HG03135 (cell line): Measurements from ENCODE around the gene PKD2.
A peak's percentile ranks its signal among the peaks of the same experiment; 100 is the strongest.

Source experiments
- ATAC-seq: cut with Tn5 transposase; IDR thresholded peaks from one replicate; pipeline ENCODE4 v1.9.1; 2021; ENCODE audit warnings: mild to moderate bottlenecking, moderate library complexity; ENCODE audit not compliant: unreplicated experiment

Gene PKD2

DNA sequence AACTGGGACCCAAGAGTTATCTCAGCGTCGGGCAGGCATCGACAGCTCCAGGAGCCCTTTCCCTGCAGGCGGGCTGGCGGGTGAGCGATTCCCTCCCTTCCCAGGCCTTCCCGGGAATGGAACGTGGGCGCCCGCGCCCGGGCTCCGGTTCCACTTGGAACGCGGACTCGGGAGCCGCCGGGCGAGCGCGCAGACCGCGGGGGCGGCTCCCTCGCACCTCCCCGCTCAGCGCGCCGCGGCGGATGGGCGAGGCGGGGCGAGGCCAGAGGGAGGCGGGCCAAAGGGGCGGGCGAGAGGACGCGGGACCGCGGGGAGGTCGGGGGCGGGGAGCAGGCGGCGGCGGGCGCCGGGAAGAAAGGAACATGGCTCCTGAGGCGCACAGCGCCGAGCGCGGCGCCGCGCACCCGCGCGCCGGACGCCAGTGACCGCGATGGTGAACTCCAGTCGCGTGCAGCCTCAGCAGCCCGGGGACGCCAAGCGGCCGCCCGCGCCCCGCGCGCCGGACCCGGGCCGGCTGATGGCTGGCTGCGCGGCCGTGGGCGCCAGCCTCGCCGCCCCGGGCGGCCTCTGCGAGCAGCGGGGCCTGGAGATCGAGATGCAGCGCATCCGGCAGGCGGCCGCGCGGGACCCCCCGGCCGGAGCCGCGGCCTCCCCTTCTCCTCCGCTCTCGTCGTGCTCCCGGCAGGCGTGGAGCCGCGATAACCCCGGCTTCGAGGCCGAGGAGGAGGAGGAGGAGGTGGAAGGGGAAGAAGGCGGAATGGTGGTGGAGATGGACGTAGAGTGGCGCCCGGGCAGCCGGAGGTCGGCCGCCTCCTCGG is at the start of gene PKD2:
PKD2 (plus strand) TSS at position 332 of the 818 bp plus-strand sequence; CDS start at position 431, 99 bp downstream.
- ATAC-seq, result peak; percentile 87

DNA sequence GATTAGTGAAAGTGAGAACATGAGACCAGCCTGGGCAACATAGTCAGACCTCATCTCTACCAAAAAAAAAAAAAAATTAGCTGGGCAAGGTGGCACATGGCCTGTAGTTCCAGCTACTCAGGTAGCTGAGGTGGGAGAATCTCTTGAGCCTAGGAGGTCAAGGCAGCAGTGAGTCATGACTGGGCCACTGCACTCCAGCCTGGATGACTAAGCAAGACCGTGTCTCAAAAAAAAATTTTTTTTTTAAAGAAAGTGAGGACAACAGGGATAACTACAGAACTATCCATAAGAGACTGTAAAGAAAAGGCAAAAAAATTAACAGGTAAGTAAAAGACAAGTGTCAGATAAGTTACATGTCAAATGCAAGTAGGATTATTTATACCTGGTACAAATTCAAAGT is 45.4 kb upstream of the PKD2 start:
- ATAC-seq, result no peak

DNA sequence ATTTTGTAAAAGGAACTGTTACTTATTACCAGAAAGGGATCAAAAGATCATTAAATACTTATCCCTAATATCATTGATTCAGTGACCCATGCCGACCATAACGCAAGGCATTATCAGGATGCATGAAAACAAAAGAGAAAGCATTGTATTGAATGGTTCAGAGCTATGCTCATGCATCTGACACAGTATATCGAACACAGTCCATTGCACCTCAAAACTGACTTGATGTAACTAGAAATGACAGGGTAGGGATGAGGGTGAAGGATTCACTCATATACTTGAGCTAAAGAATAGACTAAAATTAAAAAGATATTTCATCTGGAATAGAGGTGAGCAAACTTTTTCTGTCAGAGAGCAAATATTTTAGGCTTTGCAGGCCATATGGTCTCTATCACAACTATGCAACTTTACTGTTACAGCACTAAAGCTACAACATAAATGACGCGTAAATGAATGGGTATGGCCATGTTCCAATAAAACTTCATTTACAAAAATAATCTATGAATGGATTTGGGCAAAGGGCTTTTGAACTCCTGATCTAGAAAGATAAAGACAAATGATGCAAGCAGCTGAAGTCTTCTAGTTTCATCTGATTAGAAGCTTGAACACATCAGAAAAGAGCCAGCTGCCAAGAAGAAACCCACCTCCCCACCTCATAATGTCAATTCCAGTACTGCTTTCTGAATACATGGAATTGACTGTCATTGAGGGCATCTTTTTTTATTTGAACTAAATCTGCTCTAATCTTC is 44.9 kb upstream of the PKD2 start:
- ATAC-seq, result no peak

DNA sequence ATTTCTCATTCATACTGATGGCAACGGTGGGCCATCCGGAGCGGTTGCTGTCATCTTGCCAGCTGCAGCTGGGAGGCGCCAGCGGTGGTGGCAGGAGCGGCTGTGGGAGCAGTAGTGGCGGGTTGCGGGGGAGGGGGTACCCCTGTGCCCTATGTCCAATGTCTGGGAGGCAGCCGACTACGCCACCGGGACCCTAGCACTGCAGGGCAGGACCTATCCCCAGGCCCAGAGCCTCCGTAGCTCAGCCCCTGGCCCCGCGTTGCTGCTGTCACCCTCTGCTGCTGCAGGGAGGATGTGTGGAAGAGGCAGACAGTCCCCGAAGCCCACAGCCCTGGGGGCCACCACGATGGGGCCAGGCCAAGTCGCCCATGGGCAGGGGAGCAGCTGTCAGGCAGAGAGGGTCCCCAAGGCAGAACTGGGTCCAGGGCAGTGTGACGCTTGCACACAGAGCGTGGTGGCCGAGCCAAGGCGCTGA is 41.9 kb upstream of the PKD2 start:
- no peak for ATAC-seq

DNA sequence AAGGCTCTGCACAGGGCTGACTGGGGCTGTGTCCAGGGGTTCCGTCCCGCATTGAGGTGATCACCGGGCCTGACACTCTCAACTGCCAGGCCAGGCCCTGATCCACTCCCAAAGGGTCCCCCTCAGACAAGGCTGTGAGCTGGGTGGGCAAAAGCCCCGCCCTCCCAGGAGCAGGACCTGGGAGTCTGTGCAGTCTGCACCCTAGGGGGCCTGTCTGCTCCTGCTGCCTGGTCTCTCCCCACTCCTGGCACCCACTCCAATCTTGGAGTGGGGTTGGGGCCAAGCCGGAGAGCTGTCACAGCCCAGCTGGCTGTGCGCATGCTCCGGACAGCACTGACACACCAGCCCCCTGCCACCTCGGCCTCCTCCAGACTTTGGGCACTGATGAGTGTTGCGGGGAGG is 41.3 kb upstream of the PKD2 start:
- ATAC-seq, result no peak

DNA sequence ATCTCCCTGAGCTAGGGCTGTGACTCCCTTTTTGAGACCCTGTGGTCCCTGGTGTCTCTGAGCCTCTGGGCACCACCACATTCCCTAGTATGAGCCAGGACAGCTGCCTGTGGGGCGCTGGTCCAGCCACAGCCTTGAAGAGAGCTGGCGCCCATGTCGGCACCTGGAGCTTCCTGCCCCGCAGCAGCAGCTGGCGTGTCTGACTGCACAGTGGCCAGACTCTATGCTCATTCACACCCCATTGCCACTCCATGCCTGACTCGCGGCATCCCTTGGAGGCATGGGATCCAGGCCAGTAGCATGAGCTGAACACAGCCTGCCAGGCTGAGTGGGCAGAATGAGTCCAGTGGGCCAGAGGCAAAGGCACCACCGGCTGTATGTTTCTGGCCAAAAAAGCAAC is 40.2 kb upstream of the PKD2 start:
- no peak for ATAC-seq

DNA sequence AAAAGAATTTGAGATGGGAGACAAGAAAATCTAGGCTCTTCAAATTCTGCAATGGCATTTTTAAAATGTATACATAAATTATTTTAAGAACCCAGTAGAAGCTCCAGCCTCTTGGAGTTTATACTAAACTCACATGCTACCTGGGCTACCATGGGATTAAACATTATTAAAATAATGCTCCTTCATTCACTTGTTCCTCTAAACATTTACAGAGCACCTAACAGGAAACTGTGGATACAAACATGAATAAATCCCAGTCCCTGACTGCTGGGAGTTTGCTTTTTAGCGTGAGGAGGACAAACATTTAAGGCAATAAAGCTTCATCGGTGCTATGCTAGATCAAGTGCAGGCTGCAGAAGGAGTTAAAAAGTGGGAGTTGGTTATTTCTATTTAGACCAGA is 37.3 kb upstream of the PKD2 start:
- ATAC-seq, result no peak

DNA sequence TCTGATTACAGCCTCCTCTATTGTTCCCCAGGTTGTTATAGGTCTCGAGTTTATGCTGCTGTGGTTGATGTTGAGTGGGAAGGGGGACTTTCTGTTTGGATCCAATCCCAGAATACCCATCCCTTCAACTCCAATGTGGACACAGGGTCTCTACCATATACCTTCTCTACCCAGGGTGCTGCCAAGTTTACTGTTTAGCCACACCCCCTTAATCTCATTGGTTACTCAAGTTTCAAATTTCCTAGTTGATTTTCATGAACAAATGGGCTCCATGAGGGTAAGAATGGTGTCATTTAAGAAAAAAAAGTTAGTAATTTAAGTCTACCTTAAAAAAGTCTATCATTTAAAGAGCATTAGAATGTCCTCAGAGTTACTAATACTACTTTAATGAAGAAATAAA is 35.6 kb upstream of the PKD2 start:
- no peak for ATAC-seq

DNA sequence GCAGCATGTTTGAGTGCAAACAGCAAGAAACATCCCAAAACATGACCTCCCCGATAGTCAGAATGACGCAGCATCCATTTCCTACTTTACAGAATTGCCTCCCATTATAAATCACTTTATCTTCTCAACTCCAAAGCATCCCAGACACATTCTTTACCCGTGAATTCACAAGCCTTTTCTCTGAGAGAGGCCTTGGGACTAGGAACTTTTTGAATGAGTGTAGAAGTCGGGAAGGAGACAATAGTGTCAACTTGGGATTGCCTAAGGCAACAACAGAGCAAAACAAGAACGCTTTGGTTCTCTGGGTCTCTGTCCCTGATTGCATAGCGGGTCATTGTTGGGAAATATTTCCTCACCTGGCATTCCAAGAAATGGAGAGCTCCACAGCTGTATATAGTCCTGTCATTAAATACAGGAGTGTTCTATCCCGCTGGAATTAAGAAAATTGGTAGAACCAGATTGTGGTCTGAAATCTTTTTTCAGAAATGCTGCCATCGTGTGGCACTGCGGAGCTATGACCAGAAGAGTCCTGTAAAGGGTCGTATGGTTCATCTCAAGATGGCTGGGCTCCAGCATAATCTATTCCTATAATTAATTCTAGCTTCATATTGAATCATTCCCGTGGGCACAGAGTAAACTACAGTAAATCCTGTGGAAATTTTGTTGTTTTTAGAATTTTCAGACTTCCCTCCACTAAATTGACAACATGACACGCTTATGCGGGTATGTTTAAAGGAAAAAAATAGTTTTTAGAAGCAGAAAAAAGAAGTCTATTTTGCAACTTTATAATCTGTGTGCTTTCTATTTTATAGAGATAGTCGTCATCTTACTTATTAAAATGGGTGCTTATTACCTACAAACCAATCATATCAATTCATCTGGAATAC is 33.9 kb upstream of the PKD2 start:
- ATAC-seq, result peak; percentile 71

DNA sequence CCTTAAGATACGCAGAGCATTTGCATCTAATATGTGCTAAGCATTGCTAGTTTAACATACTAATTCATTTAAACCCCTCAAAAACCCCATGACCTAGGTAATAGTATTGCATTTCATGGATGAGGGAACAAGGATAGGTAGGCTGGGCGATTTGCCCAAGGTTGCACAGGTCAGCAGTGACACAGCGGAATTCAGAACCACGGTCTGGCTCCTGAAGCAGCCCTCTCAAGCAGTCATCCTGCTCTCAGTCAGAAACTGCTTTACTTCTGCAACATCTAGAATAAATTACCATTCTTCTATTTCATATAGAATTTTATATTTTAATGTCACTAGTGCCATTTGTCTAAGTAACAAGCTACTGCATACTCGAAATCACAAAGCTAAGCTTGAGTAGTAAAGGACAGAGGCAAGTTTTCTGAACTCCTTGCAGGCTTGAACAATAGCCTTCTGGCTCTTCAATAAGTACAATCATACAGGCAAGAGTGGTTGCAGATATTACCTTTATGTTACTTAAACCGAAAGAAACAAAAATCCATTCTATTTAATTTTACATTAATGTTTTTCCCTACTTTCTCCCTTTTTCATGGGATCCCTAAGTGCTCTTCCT is 32.5 kb upstream of the PKD2 start:
- peak; percentile 33 for ATAC-seq

DNA sequence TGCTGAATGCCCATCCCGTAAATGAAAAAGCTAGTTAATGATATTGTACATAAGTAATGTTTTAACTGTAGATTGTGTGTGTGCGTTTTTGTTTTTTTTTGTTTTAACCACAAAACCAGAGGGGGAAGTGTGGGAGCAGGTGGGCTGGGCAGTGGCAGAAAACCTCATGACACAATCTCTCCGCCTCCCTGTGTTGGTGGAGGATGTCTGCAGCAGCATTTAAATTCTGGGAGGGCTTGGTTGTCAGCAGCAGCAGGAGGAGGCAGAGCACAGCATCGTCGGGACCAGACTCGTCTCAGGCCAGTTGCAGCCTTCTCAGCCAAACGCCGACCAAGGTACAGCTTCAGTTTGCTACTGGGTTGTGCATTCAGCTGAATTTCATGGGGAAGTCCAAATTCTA is 32.0 kb upstream of the PKD2 start, which contains the start of gene SPP1:
SPP1 (plus strand) TSS at position 249 of the 400 bp plus-strand sequence. CDS start 1,182 bp downstream, outside the sequence.
- ATAC-seq, result peak; percentile 87

DNA sequence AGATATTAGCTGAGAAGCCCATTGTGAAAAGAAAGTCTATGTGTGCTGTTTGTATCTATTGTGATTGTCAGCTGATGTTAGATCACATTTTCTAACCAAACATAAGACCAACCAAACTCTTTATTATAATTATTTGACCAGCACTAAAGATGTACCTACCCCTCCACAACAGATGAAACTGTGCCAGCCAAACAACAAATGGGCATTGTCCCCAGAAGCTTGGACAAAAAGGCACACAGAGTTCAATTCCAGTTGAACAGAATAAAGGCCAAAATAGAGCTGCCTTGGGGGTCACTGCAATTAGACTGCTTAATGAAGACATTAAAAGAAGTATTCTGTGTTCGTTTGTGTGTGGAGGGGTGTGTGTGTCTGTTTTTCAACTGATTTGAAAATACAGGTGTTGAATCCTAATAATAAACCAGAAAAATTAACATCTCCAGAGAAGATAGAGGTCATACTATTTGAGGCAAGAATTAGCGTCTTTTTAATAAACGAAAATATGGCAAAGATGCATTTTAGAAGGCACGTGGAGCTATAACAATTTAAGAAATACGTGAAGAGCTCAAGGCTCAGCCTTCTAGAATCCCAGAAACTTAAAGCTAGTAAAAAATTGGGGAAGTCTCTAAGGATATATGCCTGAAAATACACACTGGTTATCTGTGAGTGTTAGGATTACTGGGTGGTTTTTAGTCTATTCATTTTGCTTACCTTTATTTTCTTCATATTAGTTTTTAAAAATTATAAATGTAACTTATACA is 29.7 kb upstream of the PKD2 start:
- no peak for ATAC-seq

DNA sequence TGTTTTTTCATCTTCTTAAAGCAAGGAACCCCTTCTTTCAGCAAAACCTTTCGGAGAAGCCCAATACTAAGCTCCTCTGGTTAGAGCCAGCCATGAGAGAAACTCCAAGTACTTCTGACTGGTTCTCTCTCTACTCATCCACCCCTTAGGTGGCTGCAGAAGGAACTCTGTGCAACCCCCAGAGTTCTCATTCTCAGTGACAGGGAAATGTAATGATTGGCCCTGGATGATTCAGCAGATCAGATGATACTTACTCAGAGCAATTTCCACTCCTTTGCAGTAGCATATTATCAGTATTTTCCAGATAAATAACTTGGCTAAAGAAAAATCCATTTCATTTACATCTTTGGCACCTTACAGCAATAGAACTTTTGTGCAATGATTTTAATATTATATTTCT is 28.8 kb upstream of the PKD2 start:
- ATAC-seq, result no peak

DNA sequence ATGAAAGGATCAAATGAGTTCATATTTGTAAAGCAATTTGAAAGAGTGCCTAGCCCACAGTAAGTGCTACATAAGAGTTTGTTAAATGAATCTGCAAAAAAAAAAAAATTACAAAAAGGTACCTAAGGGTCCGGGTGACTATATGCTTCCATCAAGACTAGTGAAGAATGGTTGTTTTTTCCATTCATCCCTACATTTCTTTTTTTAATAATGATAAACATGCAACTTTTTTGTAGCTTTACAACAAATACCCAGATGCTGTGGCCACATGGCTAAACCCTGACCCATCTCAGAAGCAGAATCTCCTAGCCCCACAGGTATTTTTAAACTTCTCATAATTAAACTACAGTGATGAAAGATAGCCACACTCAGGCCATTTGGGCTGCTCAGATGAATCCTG is 27.6 kb upstream of the PKD2 start:
- no peak for ATAC-seq

DNA sequence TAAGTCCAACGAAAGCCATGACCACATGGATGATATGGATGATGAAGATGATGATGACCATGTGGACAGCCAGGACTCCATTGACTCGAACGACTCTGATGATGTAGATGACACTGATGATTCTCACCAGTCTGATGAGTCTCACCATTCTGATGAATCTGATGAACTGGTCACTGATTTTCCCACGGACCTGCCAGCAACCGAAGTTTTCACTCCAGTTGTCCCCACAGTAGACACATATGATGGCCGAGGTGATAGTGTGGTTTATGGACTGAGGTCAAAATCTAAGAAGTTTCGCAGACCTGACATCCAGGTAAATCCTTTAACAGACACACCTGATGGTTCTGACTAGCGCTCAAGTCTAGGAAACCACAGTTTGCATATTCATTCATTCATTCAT is 25.9 kb upstream of the PKD2 start:
- ATAC-seq, result no peak

DNA sequence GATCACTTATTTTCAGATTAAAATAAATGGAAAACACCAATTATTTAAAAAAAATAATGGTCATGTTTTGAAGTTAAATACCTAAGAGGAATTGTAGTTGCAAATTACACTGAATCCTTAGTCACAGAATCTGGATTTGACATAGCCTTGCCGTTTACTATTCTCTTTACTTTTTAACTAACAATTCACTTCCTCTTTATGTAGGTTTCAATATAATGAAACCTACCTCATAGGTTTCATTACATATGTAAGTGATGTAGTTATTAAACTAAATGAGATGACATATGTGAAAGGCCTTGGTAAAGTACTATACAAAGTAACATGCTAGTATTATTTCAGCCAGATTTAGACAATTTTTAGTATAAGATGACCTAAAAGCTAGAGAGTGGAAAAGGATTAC is 25.4 kb upstream of the PKD2 start:
- no peak for ATAC-seq

DNA sequence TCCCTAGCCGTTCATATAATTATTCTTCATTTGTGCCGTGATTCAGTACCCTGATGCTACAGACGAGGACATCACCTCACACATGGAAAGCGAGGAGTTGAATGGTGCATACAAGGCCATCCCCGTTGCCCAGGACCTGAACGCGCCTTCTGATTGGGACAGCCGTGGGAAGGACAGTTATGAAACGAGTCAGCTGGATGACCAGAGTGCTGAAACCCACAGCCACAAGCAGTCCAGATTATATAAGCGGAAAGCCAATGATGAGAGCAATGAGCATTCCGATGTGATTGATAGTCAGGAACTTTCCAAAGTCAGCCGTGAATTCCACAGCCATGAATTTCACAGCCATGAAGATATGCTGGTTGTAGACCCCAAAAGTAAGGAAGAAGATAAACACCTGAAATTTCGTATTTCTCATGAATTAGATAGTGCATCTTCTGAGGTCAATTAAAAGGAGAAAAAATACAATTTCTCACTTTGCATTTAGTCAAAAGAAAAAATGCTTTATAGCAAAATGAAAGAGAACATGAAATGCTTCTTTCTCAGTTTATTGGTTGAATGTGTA is 24.9 kb upstream of the PKD2 start:
- no peak for ATAC-seq

DNA sequence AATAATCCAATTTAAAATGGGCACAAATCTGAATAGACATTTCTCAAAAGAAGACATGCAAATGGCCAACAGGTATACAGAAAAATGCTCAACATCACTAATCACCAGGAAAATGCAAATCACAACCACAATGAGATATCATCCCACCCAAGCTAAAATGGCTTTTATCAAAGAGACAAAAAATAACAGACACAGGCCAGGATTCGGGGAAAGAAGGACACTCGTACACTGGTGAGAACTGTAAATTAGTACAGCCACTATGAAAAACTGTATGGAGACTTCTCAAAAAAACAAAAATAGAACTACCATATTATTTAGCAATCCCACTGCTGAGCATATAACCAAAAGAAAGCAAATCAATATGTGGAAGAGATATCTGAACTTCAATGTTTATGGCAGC is 23.4 kb upstream of the PKD2 start:
- ATAC-seq, result no peak

DNA sequence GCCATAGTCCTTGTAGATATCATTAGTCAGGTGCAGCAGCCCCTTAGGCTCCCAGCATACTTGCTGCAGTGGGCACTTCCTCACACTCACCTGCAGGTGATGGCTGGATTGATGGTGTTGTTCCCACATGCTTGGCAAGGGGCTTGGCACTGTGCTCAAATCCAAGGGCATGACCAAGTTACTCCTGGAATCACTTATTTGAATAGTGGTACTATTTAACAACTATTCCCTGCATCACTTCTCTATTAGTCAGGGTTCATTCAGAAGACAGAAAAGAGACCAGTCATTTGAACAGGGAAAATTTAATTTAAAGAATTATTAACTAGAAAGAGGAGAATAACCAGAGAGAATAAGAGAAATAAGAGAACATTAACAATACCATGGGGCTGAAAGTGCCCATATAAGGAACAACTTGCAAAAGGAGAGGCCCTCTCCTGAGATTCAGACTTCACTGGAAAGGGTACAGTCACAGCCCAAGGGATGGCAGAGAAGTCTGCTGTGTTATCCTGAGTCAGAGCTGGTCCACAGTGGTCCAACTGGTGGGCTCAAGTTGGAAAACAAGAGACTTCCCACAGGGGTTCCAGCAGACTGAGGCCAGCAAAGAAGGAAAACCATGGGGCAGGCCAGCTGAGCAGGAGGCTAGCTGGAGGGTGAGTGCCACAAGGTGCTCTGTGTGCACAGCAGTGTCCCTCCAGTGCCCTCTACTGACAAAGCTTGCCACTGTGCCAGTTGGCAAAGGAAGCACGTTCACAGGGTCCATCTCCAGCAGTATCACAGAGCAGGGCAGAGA is 22.1 kb upstream of the PKD2 start:
- peak; percentile 75 for ATAC-seq
